HG03066 (cell line): ENCODE results near the gene DENND4A.
"Not testable (repeated sequence)": the region's sequence is repeated elsewhere in the genome, so short reads cannot be mapped to it uniquely, and the experiment has no call there.

ENCODE experiments used
- ATAC-seq: cut with Tn5 transposase; IDR thresholded peaks from one replicate; pipeline ENCODE4 v1.9.1; 2021; ENCODE audit warnings: low read depth; ENCODE audit not compliant: unreplicated experiment

DENND4A gene

GRCh38 chr15:65819563-65819960, 27.5 kb upstream of the DENND4A start:
- no peak for ATAC-seq

- ATAC-seq, result peak; percentile 61
Measured at GRCh38 chr15:65818927-65819562, 27.0 kb upstream of the DENND4A start.

GRCh38 chr15:65816441-65816840, 24.3 kb upstream of the DENND4A start:
- ATAC-seq, result no peak

- ATAC-seq, result not testable (repeated sequence)
Measured at GRCh38 chr15:65816008-65816407, 23.9 kb upstream of the DENND4A start.

GRCh38 chr15:65814271-65814670, 22.2 kb upstream of the DENND4A start:
- ATAC-seq, result not testable (repeated sequence)

GRCh38 chr15:65812916-65813315, 20.8 kb upstream of the DENND4A start:
- ATAC-seq, result no peak

GRCh38 chr15:65812467-65812866, 20.4 kb upstream of the DENND4A start:
- no peak for ATAC-seq

- no peak for ATAC-seq
Measured at GRCh38 chr15:65811835-65812234, 19.7 kb upstream of the DENND4A start.

GRCh38 chr15:65811011-65811733, 19.1 kb upstream of the DENND4A start:
- ATAC-seq, result not testable (repeated sequence)

- no peak for ATAC-seq
Measured at GRCh38 chr15:65806397-65806796, 14.3 kb upstream of the DENND4A start.

GRCh38 chr15:65805019-65805745, 13.1 kb upstream of the DENND4A start:
- ATAC-seq, result no peak

GRCh38 chr15:65804252-65804931, 12.3 kb upstream of the DENND4A start:
- ATAC-seq, result no peak

GRCh38 chr15:65801229-65801805, 9.2 kb upstream of the DENND4A start:
- no peak for ATAC-seq

- no peak for ATAC-seq
Measured at GRCh38 chr15:65796610-65797078, 4.6 kb upstream of the DENND4A start.

- ATAC-seq, result no peak
Measured at GRCh38 chr15:65795663-65796216, 3.6 kb upstream of the DENND4A start.

GRCh38 chr15:65793818-65794104, 1.7 kb upstream of the DENND4A start:
- no peak for ATAC-seq

GRCh38 chr15:65792988-65793817, 1.1 kb upstream of the DENND4A start:
- no peak for ATAC-seq

GRCh38 chr15:65791335-65792137, 557 bp downstream of the DENND4A start:
- no peak for ATAC-seq
